HepG2 (cell line): ENCODE results near the gene USF2. TPM values are rescaled to one million over a fixed set of nuclear protein-coding genes. Genes with fewer than 3 reads are reported as not detected.

Experiments used
- ATAC-seq: fragments of 200-7000 bp; cut with Tn5 transposase; 3 replicates; pipeline ENCODE4 v1.9.1; 2020; ENCODE audit warnings: mild to moderate bottlenecking, moderate library complexity
- BruUV-seq: library from RNA; stranded (reverse); fragments of 400-500 nt; replicated peaks from 2 replicates; lab custom pipeline; 2021; lab: Mats Ljungman, UMichigan
- CTCF ChIA-PET: fragments of 300-600 bp; formaldehyde crosslinking; extraction: SDS; loops from one replicate; lab custom pipeline; 2021; ENCODE audit warnings: low total read pairs, inconsistent platforms, low intra/inter-chr PET ratio; lab: Yijun Ruan, JAX
- POLR2A ChIA-PET: fragments of 350-600 bp; sonication (Branson Sonifier 250); formaldehyde crosslinking; loops from one replicate; lab custom pipeline; 2020; ENCODE audit warnings: antibody characterized with exemption, inconsistent platforms; lab: Yijun Ruan, JAX
- DNase-seq: peaks from one replicate; pipeline ENCODE4 v3.0.0-alpha.2; 2015; ENCODE audit warnings: low spot score
- FAIRE-seq: peaks from 3 replicates; lab custom pipeline; 2011; peaks lifted over from hg19 to GRCh38; lab: Jason Lieb, UNC
- H2AFZ ChIP-seq: one replicate; pipeline ENCODE4 v1.6.1; 2011; ENCODE audit warnings: low read length, inconsistent platforms
- H3K27ac ChIP-seq: fragments of 300-600 bp; 3 replicates; pipeline ENCODE4 v1.8.0; 2011; ENCODE audit warnings: mixed run types, mild to moderate bottlenecking, mixed read lengths, low read length, inconsistent platforms; ENCODE audit not compliant: insufficient read depth; ENCODE audit errors: extremely low read length
- H3K27me3 ChIP-seq, 2 experiments: fragments of 200-600 bp in 1 of 2; 2 replicates in 1 of 2; 3 replicates in 1 of 2; pipeline versions ENCODE4 v1.6.0 to v1.8.0; 2011; ENCODE audit warnings: low read length in 2 of 2, mild to moderate bottlenecking in 2 of 2, moderate library complexity in 2 of 2, inconsistent platforms in 1 of 2; ENCODE audit not compliant: insufficient read depth in 2 of 2, control insufficient read depth in 1 of 2
- H3K36me3 ChIP-seq, 2 experiments: fragments of 200-600 bp in 1 of 2; replicated peaks in 1 of 2; 2 replicates in 1 of 2; 3 replicates in 1 of 2; pipeline versions ENCODE4 v1.5.1 to v1.8.0; 2011; ENCODE audit warnings: low read length in 2 of 2, inconsistent platforms in 1 of 2; ENCODE audit not compliant: insufficient read depth in 2 of 2, control insufficient read depth in 1 of 2
- H3K4me1 ChIP-seq: 2 replicates; pipeline ENCODE4 v1.5.1; 2012; ENCODE audit warnings: low read length, inconsistent platforms; ENCODE audit not compliant: insufficient read depth
- H3K4me2 ChIP-seq: 2 replicates; pipeline ENCODE4 v1.6.0; 2011; ENCODE audit warnings: low read depth, low read length, inconsistent platforms
- H3K4me3 ChIP-seq, 3 experiments: fragments of 200-600 bp in 1 of 3; sonication (generic), shearing (Covaris generic) in 1 of 3; replicated peaks in 1 of 3; 2 replicates each; pipeline ENCODE4 v1.5.1; 2011 to 2016; ENCODE audit warnings: low read length in 3 of 3, inconsistent platforms in 2 of 3, low read depth in 2 of 3, mild to moderate bottlenecking in 2 of 3, control low read depth in 1 of 3, mixed read lengths in 1 of 3; ENCODE audit not compliant: insufficient read depth in 1 of 3
- H3K79me2 ChIP-seq: one replicate; pipeline ENCODE4 v1.6.1; 2011; ENCODE audit warnings: low read length, inconsistent platforms; ENCODE audit not compliant: insufficient read depth
- H3K9ac ChIP-seq: 2 replicates; pipeline ENCODE4 v1.6.0; 2011; ENCODE audit warnings: mild to moderate bottlenecking, low read depth, low read length, inconsistent platforms; ENCODE audit not compliant: insufficient read depth
- H3K9me3 ChIP-seq: 2 replicates; pipeline ENCODE4 v1.5.1; 2012; ENCODE audit warnings: mild to moderate bottlenecking, low read length
- H4K20me1 ChIP-seq: 2 replicates; pipeline ENCODE4 v1.6.0; 2011; ENCODE audit warnings: inconsistent platforms, mild to moderate bottlenecking, low read length, moderate library complexity; ENCODE audit not compliant: insufficient read depth
- GPN1 ChIP-seq: sonication (generic); formaldehyde crosslinking; IDR thresholded peaks from 2 replicates; pipeline ENCODE4 v1.5.1; 2020; ENCODE audit warnings: missing genetic modification reagents, borderline replicate concordance
- RAD21 ChIP-seq: fragments of 450-650 bp; formaldehyde crosslinking; IDR thresholded peaks from 2 replicates; pipeline ENCODE4 v1.5.0; 2020; ENCODE audit warnings: mild to moderate bottlenecking
- TAF1 ChIP-seq: sonication (generic); formaldehyde crosslinking; IDR thresholded peaks from 2 replicates; pipeline ENCODE4 v1.4.0; 2020; ENCODE audit warnings: missing genetic modification reagents
- ZNF280B ChIP-seq: sonication (generic); formaldehyde crosslinking; IDR thresholded peaks from 2 replicates; pipeline ENCODE4 v1.5.0; 2020; ENCODE audit warnings: missing genetic modification reagents, mild to moderate bottlenecking, borderline replicate concordance
- WGBS: methylation state at CpG from one replicate; pipeline ENCODE4 v1.1.6; 2017; ENCODE audit warnings: low lambda C conversion rate; 5-methylcytosine and 5-hydroxymethylcytosine counted together
- in situ Hi-C: cut with HindIII; loops from 2 replicates; pipeline ENCODE4 v1.10.0; 2017; ENCODE audit warnings: low pct_unique_long_range_greater_than_20kb; ENCODE audit not compliant: extremely low pct_ligation_motif_present
- intact Hi-C: fragments of 100-400 bp; cut with micrococcal nuclease; formaldehyde crosslinking; loops from one replicate; pipeline ENCODE4 v1.10.0; 2022; ENCODE audit not compliant: unreplicated experiment
- polyA plus RNA-seq, 8 experiments: library from polyadenylated mRNA; depleted of rRNA in 3 of 8; stranded (reverse) in 7 of 8; unstranded in 1 of 8; fragments of >200 nt; fragmentation: Illumina TruSeq in 4 of 8; extraction: Trizol in 4 of 8; gene quantifications; 2 replicates each; pipeline versions ENCODE4 v1.2.1 to v1.2.3, GENCODE V29; 2011 to 2016; ENCODE audit warnings: low read depth in 4 of 8, missing spikeins in 1 of 8, mixed read lengths in 1 of 8; ENCODE audit not compliant: insufficient read depth in 1 of 8
- total RNA-seq, 5 experiments: library from RNA; depleted of rRNA; stranded (reverse); fragments of >200 nt; fragmentation: Illumina TruSeq; extraction: Trizol; gene quantifications; 2 replicates each; pipeline ENCODE4 v1.2.3, GENCODE V29; 2016; ENCODE audit warnings: low read depth in 1 of 5

The USF2 gene
- total and polyA plus RNA-seq, 2 of the 13 experiments (the other 11 are each of a cell fraction or from before 2014, with no cell fraction given), result 54.9 to 106 TPM

GRCh38 chr19:35292421-35293362 is 23.9 kb downstream of the USF2 start (continued):
- TF ChIP-seq ZNF280B (CRISPR knock-in tag) (no peak), RAD21 (CRISPR knock-in tag) (no peak)
- TF ChIP-seq, all 625 proteins: peak for 0

GRCh38 chr19:35293363-35293739 is 24.6 kb downstream of the USF2 start:
- no peaks in the 10 kb centered on the region for H4K20me1 ChIP-seq
- WGBS, result 2% methylated on average over 5 of the region's 7 CpGs
- FAIRE-seq (no peak), ATAC-seq (no peak), DNase-seq (no peak)
- peaks cover 71% of the 10 kb centered on the region for H3K4me1 ChIP-seq
- H3K27me3 ChIP-seq, result peaks cover 6 to 46% of the 10 kb centered on the region in 2 experiments
- TF ChIP-seq GPN1 (no peak), TAF1 (no peak)
- no peak overlapping the region for H3K27ac ChIP-seq
- CTCF ChIA-PET, result no interaction called here
- H3K4me3 ChIP-seq, result no peak overlapping the region
- POLR2A ChIA-PET, result no interaction called here
- no peaks in the 10 kb centered on the region for H3K79me2 ChIP-seq
- no peaks in the 10 kb centered on the region for H3K9me3 ChIP-seq
- in situ Hi-C loops, result no loop called here
- H2AFZ ChIP-seq, result no peak overlapping the region
- no peak overlapping the region for H3K9ac ChIP-seq
- H3K36me3 ChIP-seq, result no peaks in the 10 kb centered on the region
- no TSS peak for BruUV-seq
- no peak overlapping the region for H3K4me2 ChIP-seq
- intact Hi-C loops, result no loop called here
